Activated CD4-positive, alpha-beta T cell treated with anti-CD3 and anti-CD28 coated beads, Interleukin-2, Interleukin-4, amounts not matched to agents 100 ng/mL and 50 ng/mL, durations not matched to agents 16 hours and 8 hours (primary cell): ENCODE results near the gene NEK2.
"Not testable (repeated sequence)": the region's sequence is repeated elsewhere in the genome, so short reads cannot be mapped to it uniquely, and the experiment has no call there.

Source experiments
- DNase-seq: peaks from one replicate; pipeline ENCODE4 v3.0.0-alpha.2; 2020; ENCODE audit warnings: low spot score

NEK2 gene

DNA sequence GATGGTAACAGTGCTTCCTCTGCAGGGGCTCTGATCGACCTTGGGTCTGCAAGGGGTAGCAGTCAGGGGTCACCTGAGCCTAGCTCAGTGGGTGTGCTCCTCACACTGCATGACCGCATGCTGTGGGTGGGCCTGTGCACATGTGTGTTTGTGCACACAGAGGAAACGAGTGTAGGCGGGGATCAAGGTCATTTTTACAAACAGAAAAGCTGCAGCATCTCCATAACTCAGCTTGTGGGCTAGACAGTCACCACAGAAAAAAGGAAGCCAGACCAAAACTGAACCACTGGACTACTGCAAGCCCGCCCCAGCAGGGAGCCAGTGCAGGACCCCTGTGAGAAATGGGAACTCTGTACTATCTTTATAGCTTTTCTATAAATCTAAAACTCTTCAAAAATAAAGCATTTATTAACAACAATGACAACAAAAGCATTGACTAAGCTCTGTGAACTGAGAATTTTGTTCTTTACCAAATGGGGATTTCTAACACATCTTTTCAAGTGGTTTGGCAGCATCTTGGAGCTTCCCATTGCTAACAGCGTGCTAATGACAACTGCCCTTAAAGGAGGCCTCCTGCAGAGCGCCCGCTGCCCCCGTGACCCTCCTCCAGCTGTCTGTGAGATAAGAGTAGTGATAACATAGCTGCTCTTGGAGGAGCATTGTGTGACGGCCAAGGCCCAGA lies 19.9 kb upstream of the NEK2 start:
- DNase-seq: no peak

DNA sequence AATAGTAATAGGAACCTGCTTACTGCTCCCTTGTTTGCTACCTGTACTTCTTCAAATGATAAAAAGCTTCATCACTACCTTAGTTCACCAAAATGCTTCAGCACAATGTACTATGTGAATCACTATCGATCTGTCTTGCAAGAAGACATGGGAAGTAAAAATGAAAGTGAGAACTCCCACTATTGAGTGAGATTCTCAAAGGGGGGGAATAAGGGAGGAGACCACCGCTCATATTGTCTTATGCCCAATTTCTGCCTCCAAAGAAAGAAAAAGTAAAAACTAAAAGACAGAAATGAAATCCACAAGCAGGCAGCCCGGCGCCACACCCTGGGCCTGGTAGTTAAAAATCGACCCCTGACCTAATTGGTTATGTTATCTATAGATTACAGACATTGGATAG lies 18.5 kb upstream of the NEK2 start:
- not testable (repeated sequence) for DNase-seq

DNA sequence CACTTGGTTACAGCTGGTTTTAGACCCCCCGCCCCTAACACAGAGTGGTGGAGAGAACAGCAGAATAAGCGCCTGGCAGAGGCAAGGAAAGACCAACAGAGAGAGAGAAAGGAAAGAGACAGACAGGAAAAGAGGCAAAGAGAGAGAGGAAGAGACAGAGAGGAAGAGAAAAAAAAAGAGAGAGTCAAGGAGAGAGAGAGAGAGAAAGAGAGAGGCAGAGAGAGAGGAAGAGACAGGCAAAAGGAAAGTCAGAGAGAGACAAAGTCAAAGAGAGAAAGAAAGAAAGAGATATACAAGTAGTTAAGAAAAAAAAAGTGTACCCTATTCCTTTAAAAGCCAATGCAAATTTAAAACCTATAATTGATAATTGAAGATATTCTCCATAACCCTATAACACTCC lies 13.0 kb upstream of the NEK2 start:
- DNase-seq: no peak

DNA sequence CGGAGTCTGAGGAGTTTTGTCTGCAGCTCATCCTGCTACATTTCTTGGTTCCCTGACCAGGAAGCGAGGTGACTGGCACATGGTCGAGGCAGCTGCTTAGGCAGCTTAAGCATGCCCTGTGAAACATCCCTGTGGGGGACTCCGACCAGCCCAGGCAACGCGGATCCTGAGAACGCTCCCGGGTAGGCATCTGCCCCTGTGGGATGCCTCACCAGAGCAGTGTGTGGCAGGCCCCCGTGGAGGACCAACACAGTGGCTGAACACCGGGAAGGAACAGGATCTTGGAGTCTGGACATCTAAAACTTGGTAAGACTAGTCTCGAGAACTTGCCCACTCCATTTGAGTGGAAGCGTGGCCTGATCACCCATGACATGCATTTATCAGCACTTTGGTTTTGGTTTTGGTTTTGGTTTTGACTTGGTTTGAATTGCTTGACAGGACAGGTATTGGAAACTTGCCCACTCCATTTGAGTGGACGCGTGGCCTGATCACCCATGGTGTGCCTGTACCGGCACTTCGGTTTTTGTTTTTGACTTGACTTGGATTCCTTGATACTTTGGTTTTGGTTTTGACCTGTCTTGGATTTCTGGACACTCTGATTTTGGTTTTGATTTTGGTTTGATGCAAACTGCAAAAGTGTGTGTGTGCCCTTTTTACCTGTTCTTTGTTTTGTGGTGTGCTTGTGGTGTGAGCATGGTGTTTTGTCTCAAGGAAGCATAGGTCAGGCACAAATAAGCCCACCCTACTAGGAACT lies 12.2 kb upstream of the NEK2 start:
- DNase-seq: no peak

DNA sequence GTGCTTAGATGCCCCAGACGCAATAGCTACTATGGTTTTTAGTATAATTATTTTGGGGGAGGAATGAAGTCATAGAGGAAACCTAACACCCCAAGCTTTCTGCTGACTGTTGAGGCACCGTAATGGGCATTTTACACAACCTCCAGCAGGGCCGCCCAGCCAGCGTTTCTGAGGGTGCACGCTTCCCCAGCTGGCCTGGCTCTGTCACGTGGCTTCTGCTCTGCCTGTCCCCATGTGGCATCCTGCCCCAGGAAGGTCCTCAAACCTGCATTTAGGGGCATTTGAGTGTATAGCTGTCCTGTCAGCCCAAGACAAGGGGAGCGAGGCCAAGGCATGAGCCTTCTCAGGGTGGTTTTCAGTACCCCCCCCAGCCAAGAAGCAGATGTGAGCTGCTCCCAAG lies 10.4 kb upstream of the NEK2 start:
- DNase-seq: no peak

DNA sequence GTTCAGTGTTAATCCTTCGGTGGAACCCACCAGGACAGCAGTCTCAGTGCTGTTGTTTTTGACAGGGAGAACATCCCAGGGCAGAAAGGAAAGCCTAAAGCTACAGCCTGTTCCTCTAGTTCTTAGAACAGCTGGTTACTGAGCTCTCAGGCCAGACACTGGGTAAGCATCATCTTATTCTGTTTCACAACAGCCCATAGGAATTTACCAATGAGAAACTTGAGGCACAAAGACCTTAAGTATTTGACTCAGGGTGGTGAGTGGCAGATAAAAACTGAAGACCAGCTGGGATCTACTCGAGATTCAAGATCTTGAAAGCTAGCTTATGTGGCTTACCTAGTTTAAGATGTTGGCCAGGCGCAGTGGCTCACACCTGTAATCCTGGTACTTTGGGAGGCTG lies 9.4 kb upstream of the NEK2 start:
- no peak for DNase-seq

DNA sequence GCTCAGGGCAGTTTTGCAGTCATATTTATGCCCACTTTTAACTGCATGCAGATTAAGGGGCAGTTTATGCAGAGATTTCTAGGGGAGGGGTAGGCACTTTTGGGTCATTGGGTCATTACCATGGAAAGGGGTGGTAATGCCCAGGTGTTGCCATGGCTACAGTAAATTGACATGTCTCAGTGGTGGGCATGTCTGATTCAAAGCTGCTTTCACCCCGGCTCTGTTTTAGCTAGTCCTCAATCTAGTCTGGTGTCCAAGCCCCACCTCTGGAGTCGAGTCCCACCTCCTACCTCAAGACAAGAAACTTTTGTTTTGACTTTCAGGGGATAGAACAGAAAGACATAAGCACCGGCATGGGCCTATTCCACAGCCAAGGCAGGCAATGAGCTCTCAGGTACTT lies 8.9 kb upstream of the NEK2 start:
- no peak for DNase-seq

DNA sequence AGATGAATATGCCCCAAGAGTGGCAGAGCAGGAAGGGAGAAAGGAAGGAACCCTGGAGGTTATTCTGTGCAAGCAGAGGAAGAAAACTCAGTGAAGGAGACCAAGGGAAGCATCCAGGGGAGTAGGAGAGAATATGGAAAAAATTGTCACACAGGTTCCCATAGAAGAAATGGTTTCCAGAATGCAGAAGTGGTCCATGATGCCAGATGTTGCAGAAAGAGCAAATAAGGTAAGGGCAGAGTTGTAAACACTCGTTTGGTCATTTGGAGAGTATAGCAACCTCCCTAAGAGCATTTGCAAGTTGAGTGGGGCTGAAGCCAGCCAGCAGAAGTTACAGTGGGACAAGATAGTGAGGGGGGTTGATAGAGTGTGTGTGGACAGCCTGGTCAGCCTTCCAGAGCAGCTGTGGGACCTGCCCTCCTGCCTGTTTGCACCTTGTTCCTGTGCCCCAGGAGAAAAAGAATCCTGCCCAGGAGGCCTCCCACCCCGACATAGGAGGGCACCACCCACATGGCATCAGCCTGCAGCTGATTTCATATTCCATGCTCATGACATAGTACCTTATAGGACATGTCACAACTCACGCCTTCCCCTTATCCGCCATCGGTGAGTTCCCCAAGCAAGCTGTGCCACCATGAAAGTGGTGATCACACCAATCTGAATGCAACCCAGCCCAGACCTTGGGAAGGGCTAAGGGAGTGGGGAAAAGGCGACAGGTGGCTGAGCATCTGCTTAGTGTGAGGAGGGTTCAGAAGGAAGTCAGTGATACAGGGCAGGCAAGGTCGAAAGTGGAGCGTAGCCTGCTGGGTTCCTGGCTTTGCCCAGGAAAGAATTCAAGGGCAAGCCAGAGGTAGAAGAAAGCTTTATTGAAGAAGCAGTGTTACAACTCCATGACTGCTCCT lies 8.2 kb upstream of the NEK2 start:
- no peak for DNase-seq

DNA sequence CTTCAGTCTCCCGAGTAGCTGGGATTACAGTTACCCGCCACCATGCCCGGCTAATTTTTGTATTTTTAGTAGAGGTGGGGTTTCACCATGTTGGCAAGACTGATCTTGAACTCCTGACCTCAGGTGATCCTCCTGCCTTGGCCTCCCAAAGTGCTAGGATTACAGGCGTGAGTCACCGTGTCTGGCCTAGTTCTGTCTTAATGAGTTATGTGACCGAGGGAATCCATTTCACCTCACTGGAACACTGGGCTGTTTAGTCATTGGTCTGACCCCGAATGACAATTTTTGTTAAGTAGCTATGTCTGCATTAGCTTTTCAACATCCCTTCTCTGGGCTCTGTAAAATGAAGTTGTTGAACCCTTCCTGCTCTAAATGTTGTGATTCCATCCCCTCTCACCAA lies 6.8 kb upstream of the NEK2 start:
- not testable (repeated sequence) for DNase-seq

DNA sequence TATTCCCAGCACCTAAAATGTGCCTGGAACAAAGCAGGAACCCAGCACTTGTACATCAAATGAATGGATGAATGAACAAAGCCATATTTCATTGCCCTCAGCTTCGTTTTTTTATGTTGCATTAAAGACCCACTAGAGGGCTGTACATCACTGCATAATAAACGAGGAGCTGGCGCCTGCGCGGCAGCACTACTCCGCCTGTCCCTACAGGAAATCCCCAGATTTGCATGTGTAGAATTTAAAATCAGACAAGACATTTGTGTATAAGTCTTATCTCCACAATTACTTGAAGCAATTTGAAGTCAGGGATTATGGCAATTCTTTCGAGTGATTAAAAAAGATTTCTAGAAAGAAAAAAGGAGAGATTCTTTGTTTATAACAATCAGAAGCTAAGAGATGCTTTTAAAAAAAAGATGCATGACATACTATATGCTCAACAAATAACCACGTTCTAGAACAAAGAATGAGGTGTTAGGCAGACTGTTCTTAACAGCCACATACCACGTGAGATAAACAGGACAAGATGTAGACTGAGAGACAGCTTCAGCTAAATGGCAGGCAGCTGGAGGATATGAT lies 5.4 kb upstream of the NEK2 start:
- peak; percentile 84 for DNase-seq

DNA sequence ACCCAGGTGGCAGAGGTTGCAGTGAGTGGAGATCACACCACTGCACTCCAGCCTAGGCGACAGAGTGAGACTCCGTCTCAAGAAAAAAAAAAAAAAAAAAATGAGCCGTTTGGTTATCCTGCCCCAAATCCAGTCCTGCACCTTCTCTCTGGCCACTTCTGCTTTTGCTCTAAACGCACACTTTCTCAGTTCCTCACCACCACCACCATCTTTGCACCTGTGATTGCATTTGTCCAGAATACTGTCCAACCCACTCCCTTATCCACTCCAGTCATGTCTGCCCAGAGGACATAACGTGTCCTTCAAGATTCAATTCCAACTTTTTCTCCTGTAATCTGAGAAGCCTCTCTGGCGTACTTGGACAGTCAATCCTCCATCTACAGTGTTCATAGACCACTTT lies 2.2 kb upstream of the NEK2 start:
- DNase-seq: no peak

DNA sequence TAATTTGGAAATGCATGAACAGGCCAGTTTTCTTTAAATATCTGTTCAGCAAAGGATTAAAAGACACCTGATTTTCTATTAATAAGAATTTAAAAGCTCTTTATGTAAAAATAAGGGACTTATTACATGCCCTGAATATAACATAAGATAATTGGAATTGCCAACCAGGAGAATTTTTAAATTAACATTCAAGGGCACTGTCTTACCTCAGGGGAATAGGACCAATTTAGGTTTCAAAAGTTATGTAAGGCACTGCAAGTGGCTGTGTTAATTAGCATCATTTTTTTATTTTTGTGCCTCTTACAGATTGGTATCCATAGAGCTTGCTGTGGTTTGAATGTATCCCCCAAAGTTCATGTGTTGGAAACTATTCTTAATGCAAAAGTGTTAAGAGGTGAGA lies 1.3 kb upstream of the NEK2 start:
- no peak for DNase-seq

DNA sequence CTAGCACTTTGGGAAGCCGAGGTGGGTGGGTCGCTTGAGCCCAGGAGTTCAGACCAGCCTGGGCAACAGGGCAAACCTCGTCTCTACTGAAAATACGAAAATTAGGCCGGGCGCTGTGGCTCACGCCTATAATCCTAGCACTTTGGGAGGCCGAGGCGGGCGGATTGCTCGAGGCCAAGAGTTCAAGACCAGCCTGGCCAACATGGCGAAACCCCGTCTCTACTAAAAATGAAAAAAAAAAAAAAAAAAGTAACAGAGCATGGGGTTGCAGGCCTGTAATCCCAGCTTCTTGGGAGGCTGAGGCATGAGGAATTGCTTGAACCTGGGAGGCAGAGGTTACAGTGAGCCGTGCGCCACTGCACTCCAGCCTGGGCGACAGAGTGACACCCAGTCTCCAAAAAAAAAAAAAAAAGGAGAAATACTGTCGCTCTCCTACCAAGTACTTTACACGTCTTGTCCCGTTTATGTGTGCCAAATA lies 724 bp upstream of the NEK2 start:
- DNase-seq: no peak

DNA sequence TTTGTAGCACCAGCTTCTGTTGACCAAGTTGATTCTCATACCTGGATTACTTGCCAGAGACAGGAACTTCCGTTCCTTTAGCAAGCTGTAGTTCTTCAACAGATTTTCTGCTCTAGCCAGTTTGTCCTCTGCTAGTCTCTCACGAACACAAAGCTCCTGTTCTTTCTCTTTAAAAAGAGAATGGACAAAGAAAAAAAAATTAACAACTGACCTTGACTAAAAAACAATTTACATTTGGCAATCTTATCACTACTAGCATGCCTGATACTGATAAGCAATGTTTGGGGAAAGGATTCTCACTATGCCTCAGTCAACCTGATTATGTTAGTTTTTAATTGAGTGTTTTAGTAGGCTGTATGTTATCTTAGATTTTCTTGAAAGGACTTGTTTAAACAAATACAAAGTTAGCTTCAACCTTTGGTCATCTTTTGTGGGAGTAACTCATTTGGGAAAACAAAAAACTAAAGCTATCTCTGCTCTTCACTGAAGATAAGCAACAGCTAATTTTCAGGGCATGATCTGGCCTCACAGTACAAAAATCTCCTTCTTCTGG lies 8.3 kb downstream of the NEK2 start:
- no peak for DNase-seq

DNA sequence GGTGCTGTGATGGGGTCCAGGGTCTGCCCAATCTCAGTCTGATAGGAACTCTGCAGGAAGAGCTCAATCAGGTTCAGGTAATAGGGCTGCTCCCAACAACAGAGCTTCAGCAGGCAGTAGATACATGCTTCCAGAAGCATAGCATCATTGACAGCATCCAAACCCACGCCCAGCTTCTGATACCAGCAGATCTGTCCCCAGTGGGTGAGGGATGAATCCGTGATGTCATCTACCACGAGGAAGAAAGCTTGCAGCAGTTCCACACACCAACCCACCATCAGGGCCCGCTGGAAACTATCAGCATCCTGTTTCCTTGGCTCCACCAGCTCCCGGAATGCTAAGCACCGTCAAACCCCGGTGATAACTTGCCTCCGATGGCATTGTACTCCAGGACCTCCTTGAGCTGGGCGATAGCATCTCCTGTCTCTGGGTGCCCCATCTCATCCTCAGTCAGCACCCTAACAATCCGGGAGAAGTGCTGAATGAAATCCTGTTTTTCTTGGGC lies 14.7 kb downstream of the NEK2 start:
- no peak for DNase-seq

DNA sequence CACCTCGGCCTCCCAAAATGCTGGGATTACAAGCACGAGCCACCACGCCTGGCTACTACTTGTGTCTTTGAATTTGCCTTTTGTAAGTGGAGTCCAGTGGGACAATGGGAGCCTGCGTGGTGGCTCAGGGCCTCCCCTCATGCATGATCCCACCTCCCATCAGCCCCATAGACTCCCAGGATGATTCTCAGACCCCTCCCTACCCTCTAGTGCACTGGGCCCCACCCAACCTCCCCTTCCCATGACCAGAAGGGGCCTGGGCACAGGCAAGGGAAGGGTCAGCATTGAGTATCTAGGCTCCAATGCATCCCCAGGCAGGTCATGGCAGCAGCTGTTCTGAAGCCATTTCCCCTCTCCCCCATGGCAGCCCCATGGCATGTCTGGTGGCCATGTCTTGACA lies 18.7 kb downstream of the NEK2 start:
- DNase-seq: no peak

DNA sequence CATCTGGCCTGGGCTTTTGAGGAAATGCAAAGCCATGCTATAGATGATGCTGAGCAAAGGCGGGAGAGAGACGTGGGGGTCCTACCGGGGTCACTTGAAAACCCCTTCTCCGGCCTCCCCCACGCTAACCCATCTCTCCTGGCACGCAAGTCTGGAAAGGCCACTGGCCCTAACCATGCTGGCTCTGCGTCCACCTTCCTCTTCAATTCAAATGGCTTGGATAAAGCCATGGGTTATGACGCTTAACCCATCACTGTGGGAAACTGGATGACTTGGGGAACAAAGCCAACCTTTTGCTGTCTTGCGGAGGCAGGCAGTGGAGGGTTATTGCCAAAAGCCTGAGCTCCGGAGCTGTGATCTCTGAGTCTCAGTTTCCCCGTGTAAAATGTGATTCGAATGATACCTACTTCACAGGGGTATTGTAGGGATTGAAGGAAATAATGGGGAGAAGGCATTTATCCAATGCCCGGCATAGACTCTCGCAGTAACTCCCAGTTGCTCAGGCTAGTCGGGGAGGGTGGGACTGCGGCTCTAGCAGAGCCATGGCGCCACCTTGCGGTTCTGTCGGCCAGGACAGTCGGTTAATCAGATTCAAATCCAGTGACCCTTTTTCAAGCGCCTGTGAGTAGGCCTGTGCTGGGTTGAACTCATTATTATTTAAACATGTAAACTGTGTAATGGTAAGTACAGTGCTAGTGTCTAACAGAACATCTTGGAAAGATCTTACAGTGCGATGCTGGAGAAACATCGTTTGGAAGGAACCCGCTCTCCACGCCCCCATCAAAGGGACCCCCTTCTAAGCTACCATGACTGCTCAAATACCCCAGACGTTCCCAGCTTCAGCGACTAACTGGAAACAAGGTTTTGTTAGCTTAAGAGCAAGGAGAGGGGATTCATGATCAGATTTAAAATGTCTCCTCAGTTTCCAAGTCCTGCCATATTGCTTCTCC lies 20.3 kb downstream of the NEK2 start:
- peak; percentile 83 for DNase-seq

DNA sequence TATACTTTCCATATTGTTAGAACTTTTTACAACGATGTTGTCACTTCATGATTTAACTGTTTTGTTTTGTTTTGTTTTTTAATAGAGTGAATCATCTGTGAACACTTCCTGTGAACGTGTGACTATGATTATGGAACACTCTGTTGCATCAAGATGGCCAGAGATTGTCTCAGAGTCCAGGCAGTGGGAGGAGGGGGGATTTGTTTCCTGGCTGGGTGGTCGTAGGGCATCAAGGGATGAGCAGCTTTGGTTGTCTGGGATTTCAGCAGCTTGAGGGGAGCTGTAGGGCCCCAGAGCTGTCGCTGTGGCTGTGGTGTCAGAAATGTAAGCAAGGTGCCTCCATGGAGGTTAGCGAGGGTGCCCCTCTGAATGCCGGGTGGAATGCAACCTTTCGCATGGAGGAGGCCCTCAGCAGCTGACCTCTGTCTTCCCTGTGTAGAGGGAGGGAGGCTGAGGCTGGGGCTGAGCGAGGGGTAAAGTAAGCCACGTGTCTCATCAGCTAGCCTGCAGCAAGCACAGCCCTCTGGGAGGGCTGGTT lies 21.4 kb downstream of the NEK2 start:
- no peak for DNase-seq

DNA sequence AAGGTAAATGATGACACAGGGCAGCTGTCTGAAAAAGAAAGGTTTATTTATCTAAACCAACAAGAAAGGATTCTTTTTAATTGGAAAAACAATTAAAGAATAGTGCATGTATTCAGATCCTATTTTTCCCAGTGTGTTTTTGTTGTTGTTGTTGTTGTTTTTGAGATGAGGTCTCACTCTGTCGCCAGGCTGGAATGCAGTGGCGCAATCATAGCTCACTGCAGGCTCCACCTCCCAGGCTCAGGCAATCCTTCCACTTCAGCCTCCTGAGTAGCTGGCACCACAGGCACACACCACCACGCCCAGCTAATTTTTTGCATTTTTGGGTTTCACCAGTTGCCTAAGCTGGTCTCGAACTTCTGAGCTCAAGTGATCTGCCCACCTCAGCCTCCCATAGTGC lies 22.1 kb downstream of the NEK2 start:
- DNase-seq: no peak

DNA sequence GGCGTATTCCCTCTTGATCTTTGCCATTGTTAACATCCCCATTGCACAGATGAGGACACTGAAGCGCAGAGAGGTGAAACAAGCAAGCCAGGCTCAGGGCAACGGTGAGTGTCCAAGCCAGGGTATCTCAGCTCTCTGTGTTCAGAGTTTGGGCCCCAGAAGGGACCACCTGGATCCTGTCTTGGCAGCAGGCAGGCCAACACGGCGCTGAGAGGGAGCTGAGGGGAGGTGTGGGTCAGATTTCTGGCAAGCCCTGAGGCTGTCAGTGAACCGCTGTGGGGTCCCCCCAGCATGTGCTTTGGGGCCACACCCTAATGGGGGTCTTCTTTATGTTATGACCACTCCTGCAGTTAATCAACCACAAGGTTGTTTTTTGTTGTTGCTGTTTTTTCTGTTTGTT lies 23.1 kb downstream of the NEK2 start:
- DNase-seq: no peak
